HG03280 (cell line): ENCODE measurements around the gene SFR1.
A peak's percentile ranks its signal among the peaks of the same experiment; 100 is the strongest.

ENCODE experiments used
- ATAC-seq: cut with Tn5 transposase; IDR thresholded peaks from one replicate; pipeline ENCODE4 v1.9.1; 2021; ENCODE audit warnings: mild to moderate bottlenecking, moderate library complexity; ENCODE audit not compliant: unreplicated experiment

Gene SFR1

GRCh38 chr10:104104418-104104817 lies 17.6 kb upstream of the SFR1 start:
- ATAC-seq, result peak; percentile 70

GRCh38 chr10:104104926-104105325 lies 17.0 kb upstream of the SFR1 start:
- no peak for ATAC-seq

DNA sequence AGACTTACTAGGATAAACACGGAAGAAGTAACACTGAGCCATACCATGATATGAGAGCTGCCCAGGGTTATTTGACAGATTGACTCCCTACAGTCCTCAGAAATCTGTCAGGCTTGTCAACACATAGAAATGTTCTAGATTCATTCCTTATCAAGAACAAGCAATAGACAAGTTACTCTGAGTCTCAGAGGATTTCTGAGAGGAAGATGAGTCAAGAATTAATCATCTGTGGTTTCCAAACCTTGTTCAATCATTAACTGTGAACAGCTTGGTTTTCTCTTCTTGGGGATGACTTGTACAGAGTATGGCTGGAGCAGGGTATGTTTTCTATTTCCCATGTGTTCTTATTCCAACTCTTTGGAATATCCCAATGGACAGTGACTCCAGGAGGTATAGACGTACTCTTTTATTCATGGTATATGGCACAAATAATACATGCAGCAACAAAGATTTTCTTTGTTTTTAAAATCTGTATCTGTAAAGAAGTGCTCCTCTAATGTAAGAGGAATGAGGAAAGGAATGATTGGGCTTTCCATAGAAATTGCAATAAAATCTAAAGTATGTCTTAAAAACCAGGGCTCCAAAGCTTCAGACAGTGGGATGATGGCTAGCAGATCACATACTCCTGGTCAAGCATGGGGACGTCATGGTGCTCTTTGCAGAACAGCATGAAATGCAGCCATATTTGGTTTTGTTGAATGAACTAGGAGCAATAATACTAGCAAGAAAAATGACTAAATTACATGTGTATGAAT lies 11.9 kb upstream of the SFR1 start:
- ATAC-seq, result no peak

DNA sequence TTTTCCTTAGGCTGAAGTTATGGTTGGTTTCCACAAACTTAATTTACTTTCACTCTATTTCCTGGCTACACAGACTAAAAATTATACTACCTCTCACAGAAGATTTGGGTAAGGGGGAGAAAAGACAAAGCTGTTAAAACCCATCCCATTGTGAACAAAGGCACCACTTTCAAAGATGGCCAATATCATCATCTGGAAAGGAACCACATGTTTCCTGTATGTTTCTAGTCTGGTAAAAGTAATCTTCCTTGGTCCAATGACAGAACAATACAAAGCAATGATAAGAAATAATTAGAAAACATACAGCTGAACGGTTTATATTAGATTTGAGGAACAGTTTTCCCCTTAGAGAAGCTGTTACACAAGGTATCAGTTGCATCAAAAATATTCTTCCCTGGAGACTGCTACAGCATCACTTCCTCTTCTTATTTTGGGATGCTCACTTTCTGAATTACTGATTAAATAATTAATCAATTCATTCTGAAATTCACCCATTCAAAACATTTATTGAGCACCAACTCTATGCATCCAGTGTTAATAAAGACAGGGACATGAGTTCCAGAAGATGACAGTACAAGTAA lies 8.5 kb upstream of the SFR1 start:
- ATAC-seq, result no peak

GRCh38 chr10:104117839-104118323 lies 4.1 kb upstream of the SFR1 start:
- no peak for ATAC-seq

DNA sequence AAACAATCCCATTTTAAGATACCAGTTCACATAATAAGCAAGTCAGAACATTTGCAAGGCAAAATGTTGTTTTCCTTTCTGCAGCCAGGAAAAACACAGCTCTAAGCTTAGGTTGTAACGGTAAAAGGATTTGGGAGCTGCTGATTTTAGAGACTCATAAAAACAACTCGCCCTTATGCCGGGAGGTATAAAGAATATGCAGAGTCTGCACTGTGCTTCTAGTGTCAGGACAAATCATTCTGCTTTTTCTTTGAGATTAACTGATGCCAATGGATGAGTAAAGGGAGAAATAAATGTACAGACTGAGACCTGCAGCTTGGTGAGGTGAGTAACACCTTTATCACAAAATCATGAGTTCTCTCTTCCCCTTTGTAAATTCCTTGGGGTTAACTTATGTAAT lies 2.0 kb upstream of the SFR1 start:
- no peak for ATAC-seq

GRCh38 chr10:104120512-104120902 lies 1.5 kb upstream of the SFR1 start:
- no peak for ATAC-seq

DNA sequence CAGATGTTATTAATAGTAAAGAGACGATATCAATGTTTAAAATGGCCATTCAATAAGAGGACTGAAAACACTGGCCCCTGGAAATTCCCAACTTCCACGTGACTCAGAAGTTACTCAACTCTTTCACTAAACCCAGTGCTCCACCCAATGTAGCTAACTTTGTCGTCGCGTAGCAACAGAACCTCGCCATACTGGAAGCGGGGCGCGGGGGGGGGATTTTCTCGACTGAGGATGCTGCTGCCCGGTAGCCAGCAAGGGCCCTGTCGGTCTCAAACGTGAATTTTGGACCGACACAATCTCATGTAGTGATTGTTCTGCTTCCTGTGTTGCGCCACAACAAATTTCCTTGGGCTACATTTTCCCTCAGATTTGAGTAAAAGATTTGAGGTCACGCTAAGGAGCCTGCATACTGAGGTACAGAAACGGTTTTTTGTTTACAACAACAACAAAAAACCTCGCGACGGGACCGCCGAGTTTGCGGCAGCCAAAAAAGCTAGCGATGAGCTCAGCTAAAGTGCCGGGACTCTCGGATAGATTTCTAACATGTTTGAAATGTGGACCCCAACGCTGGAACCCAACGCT lies 977 bp upstream of the SFR1 start:
- ATAC-seq, result peak; percentile 39

GRCh38 chr10:104122225-104123107 lies 495 bp downstream of the SFR1 start:
- ATAC-seq, result no peak

GRCh38 chr10:104123397-104123796 lies 1.4 kb downstream of the SFR1 start:
- no peak for ATAC-seq

- ATAC-seq, result no peak
These were observed 5.4 kb downstream of the SFR1 start for GRCh38 chr10:104127411-104127810.

- no peak for ATAC-seq
These were observed 6.2 kb downstream of the SFR1 start for GRCh38 chr10:104128214-104128613.

- ATAC-seq, result no peak
These were observed 8.1 kb downstream of the SFR1 start for GRCh38 chr10:104130041-104130440.

- ATAC-seq, result no peak
These were observed 16.2 kb downstream of the SFR1 start for GRCh38 chr10:104138131-104138530.

- ATAC-seq, result no peak
These were observed 17.2 kb downstream of the SFR1 start for GRCh38 chr10:104139221-104139620.

GRCh38 chr10:104142081-104142480 lies 20.1 kb downstream of the SFR1 start:
- no peak for ATAC-seq

GRCh38 chr10:104143829-104144228 lies 21.9 kb downstream of the SFR1 start:
- ATAC-seq, result no peak

DNA sequence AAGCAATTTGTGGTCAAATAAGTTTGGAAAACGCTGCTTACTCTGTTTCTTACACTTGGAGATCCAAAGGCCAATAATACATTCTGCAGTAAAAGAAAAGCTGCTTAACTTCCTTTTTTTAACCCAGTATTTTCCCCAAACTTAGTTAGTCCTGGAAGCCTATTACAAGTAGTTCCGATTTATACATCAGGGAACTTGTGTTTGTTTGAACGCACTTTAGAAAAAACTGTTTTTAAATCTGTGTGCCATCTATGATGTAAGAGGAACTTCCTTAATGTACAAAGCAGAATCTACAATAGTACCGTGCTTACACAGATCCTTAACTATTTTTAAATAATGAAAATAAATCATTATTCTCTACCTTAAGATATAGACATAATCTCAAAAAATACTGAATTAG lies 23.0 kb downstream of the SFR1 start:
- ATAC-seq, result no peak

DNA sequence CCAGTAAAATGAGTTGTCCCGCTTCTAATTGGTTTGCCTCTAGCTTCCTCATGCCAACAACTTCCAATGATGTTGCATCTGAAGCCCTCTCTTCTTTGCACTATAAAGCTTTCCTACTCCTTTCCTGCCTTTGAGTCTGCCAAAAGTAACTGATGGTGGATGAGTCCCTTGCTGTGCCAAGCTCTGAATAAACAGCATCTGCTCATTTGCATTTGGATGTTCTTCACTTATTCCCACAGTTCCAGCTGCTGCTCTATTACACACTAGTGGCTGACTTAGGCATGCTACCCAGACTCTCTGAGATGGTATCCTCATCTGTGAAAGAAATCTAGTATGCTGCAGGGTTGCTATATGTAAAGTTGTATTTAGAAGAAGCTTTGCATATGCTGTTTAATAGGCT lies 24.9 kb downstream of the SFR1 start:
- no peak for ATAC-seq

GRCh38 chr10:104150139-104150538 lies 28.2 kb downstream of the SFR1 start:
- no peak for ATAC-seq

- ATAC-seq, result no peak
These were observed 29.8 kb downstream of the SFR1 start for GRCh38 chr10:104151737-104152136.
